GM11168 (cell line): Measurements from ENCODE around the gene APOA4.

Experiments
- in situ Hi-C: fragments of 300-500 bp; cut with MboI; formaldehyde crosslinking; loops from one replicate; pipeline ENCODE4 v1.12.0; 2022; ENCODE audit warnings: low sequenced_read_pairs; ENCODE audit not compliant: unreplicated experiment

The APOA4 gene

DNA sequence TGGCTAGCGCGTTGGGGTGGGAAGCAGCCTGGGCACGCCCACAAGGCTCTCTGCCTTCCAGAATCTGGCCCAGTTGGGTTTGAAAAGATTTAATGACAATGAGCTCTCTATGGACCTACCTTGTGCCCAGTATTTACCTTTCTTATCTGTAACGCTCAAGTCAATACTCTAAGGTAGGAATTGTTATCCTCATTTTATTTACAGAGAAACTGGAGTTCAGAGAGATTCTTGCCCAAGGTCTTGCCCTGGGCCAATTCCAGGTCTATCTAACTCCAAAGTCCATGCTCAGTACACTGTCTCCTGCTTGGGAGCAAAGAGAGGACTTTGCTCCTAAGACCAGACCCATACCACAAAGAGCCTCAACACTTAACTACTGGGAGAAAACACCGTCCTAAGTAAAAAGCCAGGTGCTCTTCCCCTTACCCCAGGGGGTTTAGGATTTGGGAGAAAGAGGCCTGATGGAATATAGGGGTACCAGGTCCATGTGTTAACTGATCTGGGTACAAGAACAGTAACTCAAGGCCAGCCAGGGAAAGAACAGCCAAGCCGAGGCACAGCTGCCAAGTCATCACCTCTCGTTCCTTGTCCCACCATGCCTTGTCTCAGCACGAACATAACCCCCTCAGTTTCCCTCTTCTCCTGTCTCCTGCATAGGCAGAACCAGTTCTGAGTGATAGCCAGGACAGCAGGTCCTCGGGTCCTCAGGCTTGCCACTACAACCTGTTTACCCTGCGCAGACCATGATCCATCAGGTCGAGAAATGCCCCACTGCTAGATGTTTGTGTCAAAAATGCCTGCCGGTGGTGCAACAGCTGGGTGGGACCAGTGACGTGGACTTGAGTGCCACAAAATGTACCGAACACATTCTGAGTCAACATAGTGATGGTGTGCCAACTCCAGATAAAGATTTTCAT lies 14.6 kb downstream of the APOA4 start:
- in situ Hi-C loops, result no loop called here

DNA sequence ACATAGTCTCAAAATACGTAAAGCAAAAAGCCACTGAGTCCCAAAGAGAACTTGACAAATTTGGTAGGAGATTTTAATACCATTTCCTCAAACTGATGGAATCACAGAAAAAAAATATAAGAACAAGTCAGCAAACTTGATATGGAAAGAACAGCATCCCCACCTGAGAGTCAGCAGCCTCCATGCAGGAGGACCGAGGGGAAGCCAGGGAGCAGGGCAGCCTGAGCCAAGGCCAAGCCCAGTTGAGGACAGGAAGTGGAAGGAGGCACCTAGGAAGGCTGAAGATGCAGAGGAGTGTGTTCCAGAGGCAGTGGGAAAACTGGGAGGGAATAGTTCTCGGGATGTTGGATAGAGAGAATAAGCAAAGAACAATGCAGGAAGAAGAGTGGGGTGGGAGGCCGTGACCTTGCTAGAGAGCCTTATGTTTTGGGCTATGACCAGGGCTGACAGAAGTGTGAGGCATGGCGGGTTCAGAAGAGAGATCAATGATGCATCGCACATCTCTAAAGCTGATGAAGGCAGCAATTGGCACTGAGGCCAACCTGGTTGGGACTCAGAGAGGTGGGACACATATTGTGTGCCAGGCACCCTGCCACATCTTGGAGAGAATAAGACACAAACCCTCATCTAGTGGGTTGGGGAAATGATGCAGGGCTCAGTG lies 15.4 kb downstream of the APOA4 start:
- in situ Hi-C loops, result no loop called here

DNA sequence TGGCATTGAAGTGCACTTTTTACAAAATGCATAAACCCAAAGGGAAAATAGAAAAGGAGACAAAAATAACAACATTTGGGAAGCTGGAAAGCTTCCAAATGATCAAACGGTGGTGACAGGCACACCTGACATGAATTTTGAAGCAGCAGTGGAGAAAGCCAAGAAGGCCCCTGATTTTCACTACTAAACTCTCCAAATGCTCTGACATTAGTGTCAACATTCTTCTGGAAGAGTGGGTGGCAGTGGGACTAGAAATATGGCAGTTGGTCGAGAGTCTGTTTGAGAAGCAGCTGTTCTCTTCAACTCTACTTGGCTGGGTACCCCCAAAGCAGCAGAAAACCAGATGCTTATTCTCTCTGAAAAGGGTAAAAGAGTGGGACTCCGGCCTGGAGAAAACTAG lies 19.1 kb downstream of the APOA4 start:
- in situ Hi-C loops, result loop anchor here (5.0 kb wide), 1 partner anchor 33 kb away; the partner anchor contains the start of gene APOA1

DNA sequence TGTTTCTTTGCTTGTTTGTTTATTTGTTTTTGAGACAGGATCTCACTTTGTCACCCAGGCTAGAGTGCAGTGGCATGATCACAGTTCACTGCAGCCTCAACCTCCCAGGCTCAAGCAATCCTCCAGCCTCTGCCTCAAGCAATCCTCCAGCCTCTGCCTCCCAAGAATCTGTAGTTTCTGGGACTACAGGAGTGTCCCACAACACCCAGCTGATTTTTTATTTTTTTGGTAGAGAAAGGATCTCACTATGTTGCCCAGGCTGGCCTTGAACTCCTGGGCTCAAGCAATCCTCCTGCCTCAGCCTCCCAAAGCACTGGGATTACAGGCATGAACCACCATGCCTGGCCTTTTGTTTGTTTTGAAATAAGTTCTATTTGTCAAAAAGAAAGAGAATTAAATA lies 21.4 kb downstream of the APOA4 start:
- in situ Hi-C loops, result loop anchor here (5.0 kb wide), 1 partner anchor 36 kb away; the partner anchor contains the start of gene APOA1

DNA sequence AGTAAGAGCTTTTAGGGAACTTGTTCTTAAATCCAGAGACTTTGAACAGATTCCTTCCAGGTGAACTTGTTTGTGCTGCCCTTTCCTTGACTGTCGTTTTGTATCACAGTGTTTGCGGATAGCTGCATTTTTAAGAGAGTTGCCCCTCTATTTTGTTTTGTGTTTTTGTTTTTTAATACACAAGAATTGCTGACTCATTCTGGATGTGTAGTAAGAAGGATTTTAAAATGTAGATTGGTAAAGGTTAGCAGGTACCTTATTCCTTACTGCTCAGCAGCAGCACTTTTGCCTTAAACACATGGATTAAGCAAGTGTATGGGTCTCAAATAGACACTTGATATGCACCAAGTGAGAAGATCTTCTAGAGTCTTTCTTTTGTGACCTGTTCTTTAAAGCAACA lies 22.5 kb downstream of the APOA4 start:
- in situ Hi-C loops, result loop anchor here (5.0 kb wide), 1 partner anchor 37 kb away; the partner anchor contains the start of gene APOA1

DNA sequence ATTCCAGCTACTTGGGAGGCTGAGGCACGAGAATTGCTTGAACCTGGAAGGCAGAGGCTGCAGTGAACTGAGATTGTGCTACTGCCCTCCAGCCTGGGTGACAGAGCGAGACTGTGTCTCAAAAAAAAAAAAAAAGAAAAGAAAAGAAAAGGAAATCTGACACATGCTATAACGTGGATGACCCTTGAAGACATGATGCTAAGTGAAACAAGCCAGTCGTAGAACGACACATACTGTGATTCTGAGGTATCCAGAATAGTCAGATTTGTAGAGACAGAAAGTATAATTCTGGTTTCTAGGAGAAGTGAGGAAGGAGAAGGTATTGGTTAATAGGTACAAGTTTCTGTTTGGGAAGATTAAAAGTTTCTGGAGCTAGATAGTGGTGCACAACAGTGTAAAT lies 24.7 kb downstream of the APOA4 start:
- in situ Hi-C loops, result loop anchor here (25.0 kb wide), 1 partner anchor 314 kb away; no protein-coding TSS in a partner anchor

DNA sequence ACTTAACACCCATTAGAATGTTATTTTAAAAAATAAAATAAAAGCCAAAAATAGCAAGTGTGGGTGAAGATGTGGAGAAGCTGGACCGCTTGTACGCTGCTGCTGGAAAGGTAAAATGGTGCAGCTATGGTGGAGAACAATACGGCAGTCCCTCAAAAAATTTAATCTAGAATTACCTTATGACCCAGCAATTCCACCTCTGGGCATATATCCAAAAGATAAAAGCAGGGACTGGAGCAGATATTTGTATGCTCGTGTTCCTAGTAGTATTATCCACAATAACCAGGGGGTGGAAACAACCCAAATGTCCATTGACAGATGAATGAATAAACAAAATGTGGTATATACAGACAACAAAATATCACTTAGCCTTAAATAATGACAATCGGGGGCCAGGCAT lies 25.3 kb downstream of the APOA4 start:
- in situ Hi-C loops, result loop anchor here (25.0 kb wide), 1 partner anchor 314 kb away; no protein-coding TSS in a partner anchor

DNA sequence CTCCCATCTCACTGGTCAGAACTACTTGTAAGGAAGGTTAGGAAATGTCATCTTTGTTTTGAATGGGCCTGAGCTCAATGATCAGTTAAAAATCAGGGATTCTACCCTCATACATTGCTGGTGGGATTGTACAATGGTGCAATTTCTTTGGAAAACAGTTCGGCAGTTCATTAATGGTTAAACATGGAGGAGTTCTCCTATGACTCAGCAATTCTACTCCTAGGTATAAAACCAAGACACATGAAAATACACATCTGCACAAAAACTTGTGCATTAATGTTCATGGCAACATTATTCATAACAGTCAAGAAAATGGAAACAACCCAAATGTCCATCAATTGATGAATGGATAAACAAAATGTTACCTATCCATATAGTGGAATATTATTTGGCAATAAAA lies 26.6 kb downstream of the APOA4 start:
- in situ Hi-C loops, result loop anchor here (25.0 kb wide), 1 partner anchor 316 kb away; no protein-coding TSS in a partner anchor

DNA sequence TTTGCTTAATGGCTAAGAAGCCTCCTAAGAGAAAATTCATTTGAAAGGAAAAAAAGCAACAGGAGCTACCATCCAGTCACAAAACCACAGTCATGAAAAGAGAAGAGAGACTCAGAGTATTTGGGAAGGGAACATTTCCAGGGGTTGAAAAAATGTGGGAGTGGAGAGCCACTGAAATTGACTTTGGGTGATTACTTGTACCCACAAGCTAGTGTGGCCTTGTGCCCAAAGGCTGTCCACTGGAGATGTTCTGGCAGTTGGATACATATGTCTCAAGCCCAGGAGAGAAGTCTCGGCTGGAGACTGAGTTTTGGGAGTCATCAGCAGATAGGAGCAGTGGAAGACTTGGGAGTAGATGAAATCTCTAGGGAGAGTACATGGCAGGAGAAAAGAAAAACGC lies 28.3 kb downstream of the APOA4 start:
- in situ Hi-C loops, result loop anchor here (25.0 kb wide), 1 partner anchor 317 kb away; no protein-coding TSS in a partner anchor

DNA sequence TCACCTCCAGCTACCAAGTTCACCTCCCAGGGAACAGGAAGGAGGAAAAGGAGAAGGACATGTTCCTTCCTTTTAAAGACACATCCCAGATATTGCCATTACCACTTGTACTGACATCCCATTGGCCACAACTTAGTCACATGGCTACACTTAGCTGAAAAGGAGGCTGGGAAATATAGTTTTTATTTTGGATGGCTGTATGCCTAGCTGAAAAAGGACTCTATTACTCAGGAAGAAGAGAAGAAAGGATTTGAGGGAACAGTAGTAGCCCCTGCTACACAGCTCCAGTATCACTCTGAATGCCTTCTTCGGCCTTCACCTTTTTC lies 29.4 kb downstream of the APOA4 start:
- in situ Hi-C loops, result loop anchor here (25.0 kb wide), 1 partner anchor 319 kb away; no protein-coding TSS in a partner anchor

DNA sequence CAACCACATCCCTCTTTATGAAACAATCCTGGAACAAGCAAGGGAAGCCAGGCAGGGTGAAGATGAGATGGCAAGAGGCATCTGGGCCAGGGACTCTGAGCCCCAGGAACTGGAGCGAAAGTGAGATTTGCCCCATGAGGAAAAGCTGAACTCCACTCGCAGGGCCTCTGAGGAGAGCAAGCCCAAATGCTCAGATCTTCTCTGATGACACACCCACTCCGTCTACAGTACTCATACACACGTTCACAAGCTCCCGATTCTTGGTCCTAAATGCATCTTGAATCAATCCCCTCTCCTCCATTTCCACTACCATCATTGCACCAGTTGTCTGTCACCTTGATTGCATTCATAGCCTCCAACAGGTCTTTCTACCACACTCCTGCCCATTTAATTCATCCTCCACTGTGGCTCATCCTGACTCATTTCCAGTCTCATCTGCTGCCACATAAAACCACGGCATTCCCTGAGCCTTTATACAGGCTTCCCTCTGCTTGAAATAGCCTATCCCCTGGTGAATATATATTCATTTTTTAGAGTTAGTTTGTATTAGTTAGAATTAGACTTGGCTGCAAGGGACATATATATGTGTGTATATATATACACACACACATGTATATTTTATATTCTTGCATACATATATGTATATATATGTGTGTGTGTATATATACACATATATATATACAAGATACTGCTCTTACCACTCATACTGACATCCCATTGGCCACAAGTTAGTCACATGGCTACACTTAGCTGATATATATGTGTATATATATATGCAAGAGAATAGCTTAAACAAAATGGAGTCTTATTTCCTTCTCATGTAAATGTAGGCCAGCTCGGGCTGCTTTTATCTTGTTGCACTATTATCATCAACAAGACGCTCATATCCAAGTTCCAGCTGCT lies 30.0 kb downstream of the APOA4 start:
- in situ Hi-C loops, result loop anchor here (25.0 kb wide), 1 partner anchor 319 kb away; no protein-coding TSS in a partner anchor

DNA sequence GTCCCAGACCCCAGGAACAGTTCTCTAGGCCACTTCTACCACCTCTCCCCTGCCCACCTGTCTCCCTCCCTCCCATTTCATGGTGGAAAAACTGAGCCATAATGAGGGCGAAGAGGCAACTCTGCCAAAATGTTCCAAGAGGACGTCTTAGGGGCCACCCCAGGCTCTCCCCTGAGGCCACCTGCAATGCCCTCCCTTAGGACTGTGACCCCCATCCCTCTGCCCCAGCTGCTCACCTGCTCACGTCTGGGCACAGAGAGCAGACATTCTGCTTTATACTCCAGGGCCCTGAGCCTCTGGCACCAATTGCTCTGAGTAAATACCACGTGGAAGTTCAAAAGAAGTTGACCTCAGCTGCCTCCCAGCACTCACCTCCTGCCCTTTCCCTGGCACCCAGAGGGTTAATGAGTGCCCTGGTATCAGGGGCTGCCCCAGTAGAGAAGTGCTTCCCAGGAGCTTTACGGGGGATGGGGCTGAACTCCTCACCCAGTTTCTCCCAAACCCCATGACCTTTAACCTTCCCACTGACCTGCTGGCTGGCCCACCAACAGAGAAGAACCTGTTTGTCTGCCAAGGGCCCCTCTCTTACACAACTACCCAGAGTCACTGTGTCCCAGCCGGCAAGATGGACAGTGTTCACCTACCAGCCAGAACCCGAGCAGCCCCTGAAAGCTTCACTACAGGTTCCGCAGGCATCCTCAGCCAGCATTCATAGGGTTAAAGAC lies 30.8 kb downstream of the APOA4 start:
- in situ Hi-C loops, result loop anchor here (25.0 kb wide), 1 partner anchor 320 kb away; no protein-coding TSS in a partner anchor

DNA sequence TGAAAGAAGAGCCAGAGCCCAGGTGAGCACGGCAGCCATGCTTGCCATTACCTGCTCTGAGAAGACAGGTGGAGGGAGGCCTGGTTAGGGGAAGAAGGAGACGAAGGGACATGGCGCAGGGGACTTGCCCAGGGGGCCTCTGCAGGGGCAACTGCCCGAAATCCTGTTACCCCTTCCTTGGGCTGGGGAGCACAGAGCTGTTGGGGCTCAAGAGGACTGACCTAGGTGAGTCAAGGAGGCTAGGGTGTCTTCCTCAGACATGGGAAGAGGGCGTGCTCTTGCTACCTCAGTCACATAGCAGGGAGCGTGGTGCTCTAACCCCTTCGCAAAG lies 31.3 kb downstream of the APOA4 start, which contains the start of gene APOA5:
TSS of gene APOA5 (minus strand) at position 67 of the 331 bp plus-strand sequence. CDS start at position 48, 19 bp downstream.
- in situ Hi-C loops, result loop anchor here (25.0 kb wide), 1 partner anchor 321 kb away; no protein-coding TSS in a partner anchor

DNA sequence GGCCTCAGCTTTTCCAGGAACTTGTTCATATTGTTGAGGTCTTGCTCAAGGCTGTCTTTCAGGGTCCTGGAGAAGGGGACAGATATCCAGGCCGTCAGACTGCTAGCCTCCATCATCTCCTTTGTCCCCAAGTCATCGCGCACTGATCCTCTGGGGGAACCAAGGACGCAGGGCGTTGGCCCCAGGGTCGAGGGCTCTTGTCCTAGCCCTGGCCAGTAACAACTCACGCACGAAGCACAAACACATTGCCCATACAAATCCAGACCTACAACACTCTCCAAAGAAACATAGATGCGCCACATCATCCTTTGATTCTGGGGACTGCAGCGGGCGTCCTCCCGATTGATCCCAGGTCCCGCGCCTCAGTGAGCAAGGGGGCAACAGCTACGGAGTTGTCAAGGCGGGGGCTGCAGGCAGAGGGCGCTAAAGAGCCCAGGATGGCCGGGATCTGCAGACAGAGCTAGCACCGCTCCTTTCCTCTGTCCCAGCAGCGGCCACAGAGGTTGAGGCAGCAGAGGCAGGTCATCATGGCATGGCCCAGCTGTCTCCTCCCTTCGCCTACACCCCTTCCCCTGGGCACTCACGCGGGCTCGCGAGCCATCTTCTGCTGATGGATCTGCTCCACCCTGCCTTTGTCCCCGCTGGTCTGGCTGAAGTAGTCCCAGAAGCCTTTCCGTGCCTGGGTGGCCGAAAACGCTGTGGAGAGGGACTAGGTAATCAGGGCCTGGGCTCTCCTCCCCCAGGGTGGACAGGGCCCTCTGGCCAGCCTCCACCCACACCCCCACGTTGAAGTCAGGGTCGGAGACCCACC lies 31.9 kb downstream of the APOA4 start:
- in situ Hi-C loops, result loop anchor here (25.0 kb wide), 1 partner anchor 321 kb away; no protein-coding TSS in a partner anchor

DNA sequence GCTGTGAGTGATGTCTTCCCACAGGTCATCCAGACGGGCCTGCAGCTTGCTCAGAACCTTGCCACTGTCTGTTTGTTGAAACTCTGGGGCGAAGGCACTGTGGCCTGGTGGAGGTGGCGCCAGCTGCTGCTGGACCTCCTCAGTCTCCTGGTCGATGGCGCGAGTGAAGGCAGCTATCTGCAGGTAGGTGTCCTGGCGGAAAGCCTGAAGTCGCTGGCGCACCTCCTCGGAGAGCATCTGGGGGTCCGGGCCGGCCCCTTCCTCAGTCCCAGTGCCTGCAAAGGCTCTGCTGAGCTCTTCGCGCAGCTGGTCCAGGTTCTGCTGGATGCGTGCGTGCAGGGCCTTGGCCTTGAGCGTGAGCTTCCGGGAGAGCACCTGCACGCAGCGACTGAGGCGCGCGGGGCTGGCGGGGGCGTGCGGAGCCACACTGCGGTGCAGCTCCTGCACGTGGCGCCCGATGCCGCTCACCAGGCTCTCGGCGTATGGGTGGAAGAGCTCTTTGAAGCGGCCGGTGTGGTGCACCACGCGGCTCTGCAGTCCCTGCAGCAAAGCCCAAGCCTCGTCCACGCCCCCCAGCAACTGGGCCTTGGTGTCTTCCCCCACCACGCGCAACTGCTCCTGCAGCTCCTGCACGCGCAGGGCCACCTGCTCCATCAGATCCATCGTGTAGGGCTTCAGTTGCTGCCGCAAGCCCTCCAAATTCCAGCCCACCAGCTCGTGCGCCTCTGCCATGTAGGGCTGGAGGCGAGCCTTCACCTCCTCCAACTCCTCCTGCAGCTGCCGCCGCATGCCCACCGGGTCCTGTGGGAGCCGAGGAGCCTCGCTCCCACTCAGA lies 32.7 kb downstream of the APOA4 start:
- in situ Hi-C loops, result loop anchor here (25.0 kb wide), 1 partner anchor 322 kb away; no protein-coding TSS in a partner anchor

DNA sequence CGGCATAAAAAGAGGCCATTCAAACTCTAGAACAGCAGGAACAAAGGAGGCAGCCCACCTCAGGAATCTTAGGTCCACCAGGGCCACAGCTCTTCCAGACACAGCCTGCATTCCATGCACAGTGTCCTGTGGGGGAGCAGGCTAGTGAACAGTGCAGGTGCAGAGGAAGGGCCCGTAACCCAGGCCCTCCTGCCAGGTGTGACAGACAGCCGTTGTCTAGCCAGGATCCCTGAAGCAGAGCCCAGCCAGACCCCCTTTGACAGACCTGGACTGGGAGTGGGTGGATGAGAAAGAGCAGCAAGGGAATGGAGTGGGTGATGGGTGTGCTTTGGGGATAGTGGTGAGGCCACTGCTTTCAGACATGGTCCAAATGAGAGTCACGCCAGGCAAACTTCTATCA lies 34.1 kb downstream of the APOA4 start:
- in situ Hi-C loops, result loop anchor here (25.0 kb wide), 1 partner anchor 323 kb away; no protein-coding TSS in a partner anchor

DNA sequence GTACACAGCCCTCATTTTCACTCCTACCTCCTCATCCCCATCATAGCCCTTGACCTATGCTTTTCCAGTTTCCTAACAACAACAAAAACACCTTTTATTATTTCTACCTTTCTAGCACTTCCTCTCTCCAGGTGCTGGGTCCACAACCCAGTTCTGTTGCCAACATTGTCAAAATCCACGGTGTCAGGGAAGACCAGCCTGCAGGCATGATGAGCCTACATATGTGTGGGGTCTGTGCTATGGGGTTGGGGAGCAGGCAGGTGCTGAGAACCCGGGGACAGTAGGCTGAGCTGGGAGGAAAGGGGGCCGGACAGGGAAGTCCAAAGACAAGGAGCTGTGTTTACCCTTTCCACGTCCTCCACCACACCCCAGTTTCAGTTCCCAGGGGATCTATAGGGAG lies 34.6 kb downstream of the APOA4 start:
- in situ Hi-C loops, result loop anchor here (25.0 kb wide), 1 partner anchor 324 kb away; no protein-coding TSS in a partner anchor
